GM21367 (cell line): ENCODE measurements around the gene CRTAC1.

ENCODE experiments used
- ATAC-seq: cut with Tn5 transposase; IDR thresholded peaks from one replicate; pipeline ENCODE4 v1.9.1; 2021; ENCODE audit not compliant: unreplicated experiment

CRTAC1 gene

GRCh38 chr10:97876402-97876801 lies 154.0 kb downstream of the CRTAC1 start:
- no peak for ATAC-seq

- ATAC-seq = no peak
Measured at GRCh38 chr10:97875391-97875790, 155.0 kb downstream of the CRTAC1 start.

GRCh38 chr10:97874332-97874731 lies 156.1 kb downstream of the CRTAC1 start:
- no peak for ATAC-seq

GRCh38 chr10:97873569-97873968 lies 156.9 kb downstream of the CRTAC1 start:
- no peak for ATAC-seq

- ATAC-seq = no peak
Measured at GRCh38 chr10:97870990-97871389, 159.4 kb downstream of the CRTAC1 start.

GRCh38 chr10:97869091-97870042 lies 161.1 kb downstream of the CRTAC1 start:
- ATAC-seq = peak; percentile 95

GRCh38 chr10:97868134-97868685 lies 162.2 kb downstream of the CRTAC1 start:
- ATAC-seq = no peak

GRCh38 chr10:97867220-97867800 lies 163.1 kb downstream of the CRTAC1 start:
- no peak for ATAC-seq

- no peak for ATAC-seq
Measured at GRCh38 chr10:97866524-97867219, 163.7 kb downstream of the CRTAC1 start.

- no peak for ATAC-seq
Measured at GRCh38 chr10:97865488-97865887, 164.9 kb downstream of the CRTAC1 start.

- ATAC-seq = no peak
Measured at GRCh38 chr10:97863808-97864207, 166.6 kb downstream of the CRTAC1 start.

- no peak for ATAC-seq
Measured at GRCh38 chr10:97861924-97862323, 168.5 kb downstream of the CRTAC1 start.

GRCh38 chr10:97861097-97861750 lies 169.2 kb downstream of the CRTAC1 start:
- ATAC-seq = no peak

GRCh38 chr10:97858001-97858439 lies 172.4 kb downstream of the CRTAC1 start:
- ATAC-seq = no peak

GRCh38 chr10:97854743-97855142 lies 175.7 kb downstream of the CRTAC1 start:
- ATAC-seq = no peak

GRCh38 chr10:97852840-97853405 lies 177.5 kb downstream of the CRTAC1 start:
- ATAC-seq = no peak

- ATAC-seq = no peak
Measured at GRCh38 chr10:97852277-97852676, 178.1 kb downstream of the CRTAC1 start.

- no peak for ATAC-seq
Measured at GRCh38 chr10:97851341-97852001, 178.9 kb downstream of the CRTAC1 start.

GRCh38 chr10:97850446-97850845 lies 180.0 kb downstream of the CRTAC1 start:
- no peak for ATAC-seq
